ENCODE data around the gene SLC22A23.

SLC22A23 gene

GRCh38 chr6:3236005-3236404 is 220.8 kb downstream of the SLC22A23 start:
- in situ Hi-C loops (cut with MboI; ENCODE audit: low sequenced_read_pairs) = no loop called here

- in situ Hi-C loops (cut with MboI; ENCODE audit: low sequenced_read_pairs) = no loop called here
Measured at GRCh38 chr6:3235486-3235885, 221.4 kb downstream of the SLC22A23 start.

- in situ Hi-C loops (cut with MboI; ENCODE audit: low sequenced_read_pairs) = no loop called here
Measured at GRCh38 chr6:3233904-3234303, 222.9 kb downstream of the SLC22A23 start.

- in situ Hi-C loops (cut with MboI; ENCODE audit: low sequenced_read_pairs) = no loop called here
Measured at GRCh38 chr6:3233321-3233720, 223.5 kb downstream of the SLC22A23 start.

DNA sequence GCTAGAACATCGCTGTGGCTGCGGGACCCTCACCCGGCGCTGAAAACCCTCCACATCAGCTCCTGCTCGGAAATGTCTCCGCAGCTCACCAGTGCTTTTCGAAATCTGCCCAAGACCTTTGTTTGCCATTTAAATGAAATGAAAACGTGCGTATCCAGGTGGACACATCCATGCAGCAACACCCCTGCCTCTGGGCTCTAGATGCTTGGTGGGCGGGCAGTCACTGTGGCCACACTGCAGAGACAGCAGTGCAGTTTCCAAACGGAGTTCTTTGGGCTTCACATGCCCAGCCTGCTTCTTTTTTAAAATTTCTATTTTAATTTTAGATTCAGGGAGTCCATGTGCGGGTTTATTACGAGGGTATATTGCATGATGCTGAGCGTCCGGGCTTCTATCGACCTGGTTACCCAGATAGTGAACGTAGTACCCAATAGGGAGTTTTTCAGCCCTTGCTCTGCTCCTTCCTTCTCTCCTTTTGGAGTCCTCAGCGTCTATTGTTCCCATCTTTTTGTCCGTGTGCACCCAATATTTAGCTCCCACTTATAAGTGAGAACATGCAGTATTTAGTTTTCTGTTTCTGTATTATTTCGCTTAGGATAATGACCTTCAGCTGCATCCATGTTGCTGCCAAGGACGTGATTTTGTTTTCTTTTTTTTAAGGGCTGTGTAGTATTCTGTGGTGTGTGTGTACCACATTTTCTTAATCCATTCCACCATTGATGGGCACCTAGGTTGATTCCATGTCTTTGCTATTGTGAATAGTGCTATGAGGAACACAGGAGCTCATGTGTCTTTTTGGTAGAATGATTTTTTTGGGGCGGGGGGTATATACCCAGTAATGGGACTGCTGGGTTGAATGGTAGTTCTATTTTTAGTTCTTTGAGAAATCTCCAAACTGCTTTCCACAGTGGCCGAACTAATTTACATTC is 224.6 kb downstream of the SLC22A23 start:
- in situ Hi-C loops (cut with MboI; ENCODE audit: low sequenced_read_pairs) = no loop called here

GRCh38 chr6:3231247-3232016 is 225.4 kb downstream of the SLC22A23 start:
- in situ Hi-C loops (cut with MboI; ENCODE audit: low sequenced_read_pairs) = no loop called here

- in situ Hi-C loops (cut with MboI; ENCODE audit: low sequenced_read_pairs) = no loop called here
Measured at GRCh38 chr6:3230900-3231246, 226.0 kb downstream of the SLC22A23 start.

GRCh38 chr6:3230256-3230882 is 226.5 kb downstream of the SLC22A23 start:
- in situ Hi-C loops (cut with MboI; ENCODE audit: low sequenced_read_pairs) = no loop called here

DNA sequence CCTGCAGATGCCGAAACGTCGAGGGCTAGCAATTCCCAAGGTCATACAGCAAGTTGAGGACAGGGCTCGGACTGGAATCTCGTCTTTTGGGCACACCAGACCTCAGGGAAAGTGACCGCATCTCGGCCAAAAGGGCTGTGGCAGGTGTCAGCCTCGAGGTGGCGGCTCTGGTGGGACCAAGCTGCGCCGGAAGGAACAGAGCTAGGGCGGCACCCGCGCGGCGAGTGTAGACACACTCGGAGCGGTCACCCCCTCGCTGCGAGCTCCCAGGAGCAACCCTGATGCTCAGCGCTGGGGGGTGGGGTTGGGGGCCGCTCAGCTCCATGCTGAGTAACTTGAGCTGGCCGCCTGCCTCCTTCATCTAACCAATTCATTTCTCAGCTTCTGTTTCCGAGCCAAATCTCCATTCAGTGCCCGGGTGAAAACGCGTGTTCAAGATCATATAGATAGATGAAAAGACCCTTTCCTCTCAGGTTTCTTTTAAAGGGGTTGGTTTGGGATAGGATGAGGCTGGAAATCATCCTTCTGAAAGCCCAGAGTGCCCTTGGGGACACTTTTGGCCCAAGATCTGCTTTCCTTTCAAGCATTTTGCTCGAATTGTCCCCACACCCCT is 227.2 kb downstream of the SLC22A23 start:
- in situ Hi-C loops (cut with MboI; ENCODE audit: low sequenced_read_pairs) = no loop called here

- in situ Hi-C loops (cut with MboI; ENCODE audit: low sequenced_read_pairs) = no loop called here
Measured at GRCh38 chr6:3228771-3229565, 227.9 kb downstream of the SLC22A23 start.

DNA sequence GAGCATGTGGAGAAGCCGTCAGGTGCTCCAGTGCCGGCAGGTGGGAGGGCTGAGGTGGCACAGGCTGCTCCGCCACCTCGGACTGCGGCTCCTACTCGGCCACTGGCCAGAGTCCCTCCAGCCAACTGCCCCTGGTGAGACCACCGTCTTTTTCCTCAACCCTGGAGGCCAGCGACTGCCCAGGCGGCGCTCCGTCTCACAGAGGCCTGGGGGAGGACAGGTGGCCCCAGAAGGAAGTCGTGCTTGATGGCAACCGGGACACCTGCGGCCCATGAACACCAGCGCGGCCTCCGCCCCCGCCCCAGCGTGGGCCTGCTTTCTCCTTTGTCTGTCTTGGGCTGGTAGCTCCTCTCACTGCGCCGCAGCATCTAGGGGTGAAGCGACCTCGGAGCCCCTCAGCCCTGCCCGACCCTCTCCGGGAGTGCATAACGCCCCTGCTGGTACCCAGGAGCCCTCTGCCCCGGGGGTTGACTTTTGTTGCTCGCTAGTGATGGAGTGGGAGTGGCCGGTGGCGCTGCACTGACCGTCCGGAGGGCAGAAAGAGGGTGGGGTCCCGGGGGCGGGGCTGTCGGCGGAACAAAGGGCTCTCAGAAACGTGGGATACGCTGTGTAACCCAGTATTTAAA is 228.7 kb downstream of the SLC22A23 start:
- in situ Hi-C loops (cut with MboI; ENCODE audit: low sequenced_read_pairs) = no loop called here

GRCh38 chr6:3227363-3228045 is 229.3 kb downstream of the SLC22A23 start, which contains the start of gene TUBB2B:
Gene TUBB2B, minus strand, starts transcription at chr6:3227653. Its CDS starts 110 bp downstream, at chr6:3227543.
- in situ Hi-C loops (cut with MboI; ENCODE audit: low sequenced_read_pairs) = no loop called here

DNA sequence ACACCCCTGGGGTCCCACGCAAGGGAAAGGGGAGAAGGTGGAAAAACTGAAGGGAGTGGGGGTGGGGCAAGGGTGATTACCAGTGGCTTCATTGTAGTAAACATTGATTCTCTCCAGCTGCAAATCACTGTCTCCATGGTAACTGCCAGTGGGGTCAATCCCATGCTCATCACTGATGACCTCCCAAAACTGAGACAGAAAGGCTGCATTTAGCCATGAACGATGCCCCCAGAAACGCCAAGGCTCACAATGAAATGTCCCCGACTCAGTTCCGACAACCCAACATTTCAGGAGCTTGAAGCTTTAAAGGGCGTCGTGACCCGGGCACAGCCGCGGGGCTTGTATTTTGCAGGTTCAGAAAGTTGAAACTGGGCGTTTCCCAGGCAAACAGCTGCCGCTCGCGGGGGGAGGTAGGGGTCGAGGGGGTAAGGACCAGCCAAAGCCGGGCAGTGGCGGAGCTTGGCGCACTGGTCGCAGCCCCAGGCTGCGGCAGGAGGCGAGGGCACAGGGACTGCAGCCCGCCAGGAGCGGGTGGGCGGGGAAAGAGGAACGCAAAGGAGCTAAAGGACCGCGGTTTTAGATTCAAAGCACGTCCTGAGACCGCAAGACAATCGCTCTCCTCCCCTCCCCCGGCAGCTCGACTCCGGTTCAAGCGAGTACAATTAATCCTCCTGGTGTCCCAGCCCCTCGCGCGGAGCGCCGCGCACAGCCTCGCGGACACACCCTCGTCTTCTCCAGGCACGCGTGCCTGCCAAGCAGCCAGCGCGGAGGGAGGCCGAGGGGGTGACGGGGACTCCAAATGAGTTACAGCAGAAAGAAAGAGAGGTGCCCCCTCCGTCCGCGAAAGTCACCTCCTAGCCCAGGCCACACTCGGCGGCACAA is 230.1 kb downstream of the SLC22A23 start:
- in situ Hi-C loops (cut with MboI; ENCODE audit: low sequenced_read_pairs) = no loop called here

- in situ Hi-C loops (cut with MboI; ENCODE audit: low sequenced_read_pairs) = no loop called here
Measured at GRCh38 chr6:3226042-3226441, 230.8 kb downstream of the SLC22A23 start.

DNA sequence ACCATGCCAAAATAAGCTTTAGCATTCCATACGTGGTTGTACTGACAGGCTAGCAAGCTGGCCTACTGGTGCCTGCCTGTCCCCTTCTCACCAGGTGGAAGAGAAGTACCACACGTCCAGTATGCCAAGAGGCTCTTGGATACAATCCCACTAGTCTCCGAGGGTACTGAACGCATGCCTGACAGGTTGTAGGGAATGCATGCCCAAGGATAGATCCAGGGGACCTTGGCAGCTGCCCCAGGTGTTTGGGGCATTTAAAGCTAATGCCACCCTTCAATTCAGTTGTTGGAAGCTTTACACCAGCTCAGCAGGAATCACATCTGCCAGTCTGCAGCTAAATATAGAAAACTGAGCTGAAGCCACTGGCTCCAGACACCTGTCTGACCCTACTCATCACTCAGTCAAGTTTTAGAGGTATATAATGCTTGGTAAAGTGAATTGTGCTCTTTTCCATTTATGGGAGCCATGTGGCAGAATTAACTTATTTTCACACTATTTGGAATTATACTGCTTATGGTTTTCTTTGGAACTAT is 234.3 kb downstream of the SLC22A23 start:
- in situ Hi-C loops (cut with MboI; ENCODE audit: low sequenced_read_pairs) = no loop called here

DNA sequence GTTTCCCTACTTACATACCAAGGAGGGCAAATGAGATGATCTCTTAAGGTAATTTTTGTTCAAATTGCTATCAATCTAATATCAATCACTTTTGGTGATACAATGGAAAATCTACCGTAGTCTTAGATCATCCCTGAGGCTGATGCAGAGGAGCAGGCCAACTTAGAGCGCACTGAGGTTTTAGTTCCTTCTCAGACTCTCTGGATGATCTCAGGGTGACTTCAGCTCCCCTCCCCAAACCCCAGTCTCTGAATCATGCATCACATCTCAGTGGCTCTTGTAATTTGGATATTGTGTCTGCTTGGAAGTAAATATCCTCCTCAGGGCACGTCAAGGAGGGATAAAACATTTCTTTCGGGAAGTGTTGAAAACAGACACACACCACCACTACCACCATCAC is 235.3 kb downstream of the SLC22A23 start:
- in situ Hi-C loops (cut with MboI; ENCODE audit: low sequenced_read_pairs) = no loop called here

DNA sequence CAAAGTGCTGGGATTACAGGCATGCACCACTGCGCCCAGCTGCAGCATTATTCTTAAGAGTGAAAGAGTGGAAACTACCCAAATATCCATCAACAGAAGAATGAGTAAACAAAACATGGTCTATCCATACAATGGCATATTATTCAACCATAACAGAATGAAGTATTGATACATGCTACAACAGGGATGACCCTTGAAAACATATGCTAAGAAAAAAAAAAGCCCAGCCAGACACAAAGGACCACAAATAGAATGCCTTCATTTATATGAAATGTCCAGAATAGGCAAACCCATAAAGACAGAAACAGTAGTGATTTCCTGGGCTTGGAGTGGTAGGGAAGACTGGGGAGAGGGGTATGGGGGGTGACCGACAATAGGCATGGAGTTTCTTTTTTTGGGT is 236.5 kb downstream of the SLC22A23 start:
- in situ Hi-C loops (cut with MboI; ENCODE audit: low sequenced_read_pairs) = no loop called here
